Neuron (in vitro differentiated cells): ENCODE results near the gene PGGT1B.
A peak's percentile ranks its signal among the peaks of the same experiment; 100 is the strongest.

ENCODE experiments used
- H2AFZ ChIP-seq: one replicate; pipeline ENCODE4 v1.6.1; 2013; ENCODE audit warnings: low read depth, mild to moderate bottlenecking, inconsistent platforms, low read length, moderate library complexity
- H3K27me3 ChIP-seq: one replicate; pipeline ENCODE4 v1.6.1; 2013; ENCODE audit warnings: low read length; ENCODE audit not compliant: insufficient read depth
- H3K36me3 ChIP-seq: one replicate; pipeline ENCODE4 v1.6.1; 2013; ENCODE audit warnings: low read length; ENCODE audit not compliant: insufficient read depth
- H3K4me1 ChIP-seq: one replicate; pipeline ENCODE4 v1.6.1; 2013; ENCODE audit warnings: low read length; ENCODE audit not compliant: insufficient read depth
- H3K4me3 ChIP-seq: 2 replicates; pipeline ENCODE4 v1.5.1; 2013; ENCODE audit warnings: mild to moderate bottlenecking, low read length, moderate library complexity
- H3K9me3 ChIP-seq: one replicate; pipeline ENCODE4 v1.6.1; 2013; ENCODE audit warnings: low read length

Gene PGGT1B

DNA sequence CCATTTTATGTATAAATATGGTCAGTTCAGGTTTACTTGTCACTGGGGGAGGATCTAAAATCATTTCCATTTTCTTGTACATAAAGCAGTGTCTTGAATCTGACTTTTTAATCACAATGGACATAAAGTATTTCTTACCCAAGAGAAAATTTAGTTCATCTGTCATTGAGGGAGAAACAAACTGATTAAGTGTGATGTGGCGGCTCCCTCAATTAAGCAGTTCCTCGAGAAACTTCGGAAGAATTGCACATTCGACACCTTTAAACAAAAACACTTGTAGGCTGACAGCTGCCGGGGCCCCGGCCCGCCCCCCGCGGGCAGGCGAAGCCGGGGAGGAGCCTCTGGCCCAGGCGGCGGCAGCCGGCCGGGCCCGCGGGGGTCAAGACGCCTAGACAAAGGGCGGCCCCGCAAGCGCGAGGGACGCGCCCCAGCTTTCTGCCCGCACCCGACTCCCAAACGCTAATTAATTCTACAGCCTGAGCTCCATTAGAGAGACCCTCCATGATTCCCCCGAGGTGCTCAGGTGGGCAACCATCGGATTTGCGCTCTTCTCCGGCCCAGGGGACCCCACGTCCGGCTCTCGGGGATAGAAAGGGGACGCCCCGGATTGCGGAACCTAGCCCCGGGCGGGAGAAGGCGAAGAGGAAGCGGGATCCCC, 93.7 kb downstream of the PGGT1B start:
- peaks cover 2% of the 10 kb centered on the region for H3K36me3 ChIP-seq
- peak overlapping the region; percentile 93 for H2AFZ ChIP-seq
- H3K27me3 ChIP-seq: no peaks in the 10 kb centered on the region
- peaks cover 16% of the 10 kb centered on the region for H3K4me1 ChIP-seq
- H3K4me3 ChIP-seq: peak overlapping the region; percentile 95
- peaks cover 26% of the 10 kb centered on the region for H3K9me3 ChIP-seq

- Histone ChIP-seq H3K27me3 (no peaks in the 10 kb centered on the region), H3K36me3 (peaks cover 5% of the 10 kb centered on the region), H3K9me3 (peaks cover 26% of the 10 kb centered on the region), H3K4me1 (peaks cover 16% of the 10 kb centered on the region), H2AFZ (no peak overlapping the region), H3K4me3 (no peak overlapping the region)
These were observed 95.8 kb downstream of the PGGT1B start for GRCh38 chr5:115166744-115167393.

DNA sequence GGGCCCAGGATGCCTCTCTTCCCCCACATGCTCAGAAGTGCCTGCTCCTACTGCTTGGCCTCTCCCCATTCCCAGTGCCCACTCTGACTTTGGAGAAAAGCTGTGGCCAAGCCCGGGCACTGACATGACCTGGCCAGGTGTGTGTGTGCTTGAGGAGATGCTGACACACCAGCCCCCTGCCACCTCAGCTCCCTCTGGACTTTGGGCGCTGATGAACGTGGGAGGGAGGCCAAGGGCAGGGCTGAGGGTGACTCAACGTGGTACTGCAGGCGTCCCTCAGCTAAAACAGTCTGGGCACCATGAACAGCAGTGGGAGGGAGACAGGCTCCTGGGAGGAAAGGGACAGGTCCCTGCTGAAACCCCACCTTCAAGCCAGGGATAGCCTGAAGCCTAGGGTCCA, 96.9 kb downstream of the PGGT1B start:
- H3K9me3 ChIP-seq: peaks cover 26% of the 10 kb centered on the region

DNA sequence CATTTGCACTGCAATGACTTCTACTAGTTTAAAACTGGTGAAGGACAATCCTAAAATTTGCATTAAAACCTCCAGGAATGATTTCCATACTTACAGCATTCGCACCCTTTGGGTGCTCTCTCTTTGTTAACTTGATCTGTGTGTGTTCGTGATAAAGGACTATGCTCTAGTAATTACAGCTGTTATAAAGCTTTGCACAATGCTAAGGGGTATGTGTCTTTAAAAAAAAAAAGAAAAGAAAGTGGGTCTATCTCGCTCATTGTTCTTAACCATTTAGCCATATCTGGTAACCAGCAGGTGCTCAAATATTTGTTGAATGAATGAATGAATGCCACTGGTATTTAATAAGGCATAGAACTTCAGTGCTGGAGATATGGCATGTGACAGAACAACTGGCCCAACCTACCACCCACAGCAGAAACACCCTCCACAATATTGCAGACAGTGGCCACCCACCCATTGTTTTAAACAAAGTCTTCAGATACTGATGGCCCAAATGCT, 101.7 kb downstream of the PGGT1B start:
- Histone ChIP-seq H2AFZ (no peak overlapping the region), H3K4me3 (no peak overlapping the region), H3K4me1 (no peaks in the 10 kb centered on the region), H3K9me3 (peaks cover 27% of the 10 kb centered on the region), H3K36me3 (peaks cover 25% of the 10 kb centered on the region), H3K27me3 (no peaks in the 10 kb centered on the region)

More for the DNA sequence above, 96.9 kb downstream of the PGGT1B start:
- H3K4me1 ChIP-seq: peaks cover 12% of the 10 kb centered on the region
- H3K27me3 ChIP-seq: no peaks in the 10 kb centered on the region
- H3K36me3 ChIP-seq: peaks cover 10% of the 10 kb centered on the region
- H3K4me3 ChIP-seq: no peak overlapping the region
- H2AFZ ChIP-seq: no peak overlapping the region
